Astrocyte (in vitro differentiated cells and primary cell): ENCODE results near the gene COP1. TPM values are rescaled to one million over a fixed set of nuclear protein-coding genes. Genes with fewer than 3 reads are reported as not detected.
"Not testable (repeated sequence)": the region's sequence is repeated elsewhere in the genome, so short reads cannot be mapped to it uniquely, and the experiment has no call there.

ENCODE experiments used
- DNase-seq: peaks from one replicate; pipeline ENCODE4 v3.0.0-alpha.2; 2010; ENCODE audit warnings: low read depth
- FAIRE-seq: peaks from 2 replicates; lab custom pipeline; 2011; peaks lifted over from hg19 to GRCh38; lab: Jason Lieb, UNC
- H2AFZ ChIP-seq: 2 replicates; pipeline ENCODE4 v1.6.0; 2012; ENCODE audit warnings: low read depth, low read length, inconsistent platforms
- H3K27ac ChIP-seq: 2 replicates; pipeline ENCODE4 v1.5.1; 2011; ENCODE audit warnings: low read depth, low read length, inconsistent platforms
- H3K27me3 ChIP-seq: 2 replicates; pipeline ENCODE4 v1.6.0; 2011; ENCODE audit warnings: low read length, inconsistent platforms; ENCODE audit not compliant: insufficient read depth
- H3K36me3 ChIP-seq: 2 replicates; pipeline ENCODE4 v1.5.1; 2011; ENCODE audit warnings: low read length, inconsistent platforms; ENCODE audit not compliant: insufficient read depth
- H3K4me1 ChIP-seq: 2 replicates; pipeline ENCODE4 v1.5.1; 2011; ENCODE audit warnings: low read length, inconsistent platforms; ENCODE audit not compliant: insufficient read depth
- H3K4me2 ChIP-seq: 2 replicates; pipeline ENCODE4 v1.6.0; 2012; ENCODE audit warnings: low read length, inconsistent platforms
- H3K4me3 ChIP-seq: 2 replicates; pipeline ENCODE4 v1.5.1; 2011; ENCODE audit warnings: low read depth, mild to moderate bottlenecking, low read length, inconsistent platforms; ENCODE audit not compliant: insufficient read depth
- H3K79me2 ChIP-seq: 2 replicates; pipeline ENCODE4 v1.6.0; 2012; ENCODE audit warnings: mild to moderate bottlenecking, low read length, inconsistent platforms; ENCODE audit not compliant: insufficient read depth
- H3K9ac ChIP-seq: 2 replicates; pipeline ENCODE4 v1.6.0; 2012; ENCODE audit warnings: mild to moderate bottlenecking, low read length, inconsistent platforms
- H3K9me3 ChIP-seq: 2 replicates; pipeline ENCODE4 v1.5.1; 2012; ENCODE audit warnings: low read depth, mild to moderate bottlenecking, low read length, inconsistent platforms; ENCODE audit not compliant: insufficient read depth
- H4K20me1 ChIP-seq: 2 replicates; pipeline ENCODE4 v1.6.0; 2012; ENCODE audit warnings: low read length, inconsistent platforms; ENCODE audit not compliant: insufficient read depth
- H3K27ac Mint-ChIP-seq: one replicate; pipeline ENCODE4 v1.8.0; 2021; ENCODE audit warnings: mild to moderate bottlenecking, mixed read lengths; ENCODE audit not compliant: unreplicated experiment
- H3K27me3 Mint-ChIP-seq: one replicate; pipeline ENCODE4 v1.8.0; 2021; ENCODE audit warnings: low read depth, mixed read lengths; ENCODE audit not compliant: unreplicated experiment
- H3K36me3 Mint-ChIP-seq: one replicate; pipeline ENCODE4 v1.8.0; 2021; ENCODE audit warnings: low read depth, mixed read lengths; ENCODE audit not compliant: unreplicated experiment
- H3K4me1 Mint-ChIP-seq: one replicate; pipeline ENCODE4 v1.8.0; 2021; ENCODE audit warnings: low read depth, mixed read lengths; ENCODE audit not compliant: unreplicated experiment
- H3K4me3 Mint-ChIP-seq: one replicate; pipeline ENCODE4 v1.8.0; 2021; ENCODE audit warnings: mild to moderate bottlenecking, moderate library complexity, mixed read lengths; ENCODE audit not compliant: unreplicated experiment
- H3K9me3 Mint-ChIP-seq: one replicate; pipeline ENCODE4 v1.8.0; 2021; ENCODE audit warnings: mild to moderate bottlenecking, mixed read lengths; ENCODE audit not compliant: unreplicated experiment
- CTCF ChIP-seq: IDR thresholded peaks from 2 replicates; pipeline ENCODE4 v1.5.1; 2011; ENCODE audit warnings: low read depth, mild to moderate bottlenecking, inconsistent platforms, low read length, moderate library complexity; ENCODE audit not compliant: insufficient read depth
- EZH2 ChIP-seq: IDR thresholded peaks from 2 replicates; pipeline ENCODE4 v1.6.1; 2012; ENCODE audit warnings: mild to moderate bottlenecking, low read length, inconsistent platforms; ENCODE audit not compliant: insufficient read depth
- total RNA-seq: library from RNA; stranded (reverse); gene quantifications from 2 replicates; pipeline ENCODE4 v1.2.1, GENCODE V29; 2021

COP1 gene
- total RNA-seq, 1 donor from 2014 or later = 45.9 TPM

DNA sequence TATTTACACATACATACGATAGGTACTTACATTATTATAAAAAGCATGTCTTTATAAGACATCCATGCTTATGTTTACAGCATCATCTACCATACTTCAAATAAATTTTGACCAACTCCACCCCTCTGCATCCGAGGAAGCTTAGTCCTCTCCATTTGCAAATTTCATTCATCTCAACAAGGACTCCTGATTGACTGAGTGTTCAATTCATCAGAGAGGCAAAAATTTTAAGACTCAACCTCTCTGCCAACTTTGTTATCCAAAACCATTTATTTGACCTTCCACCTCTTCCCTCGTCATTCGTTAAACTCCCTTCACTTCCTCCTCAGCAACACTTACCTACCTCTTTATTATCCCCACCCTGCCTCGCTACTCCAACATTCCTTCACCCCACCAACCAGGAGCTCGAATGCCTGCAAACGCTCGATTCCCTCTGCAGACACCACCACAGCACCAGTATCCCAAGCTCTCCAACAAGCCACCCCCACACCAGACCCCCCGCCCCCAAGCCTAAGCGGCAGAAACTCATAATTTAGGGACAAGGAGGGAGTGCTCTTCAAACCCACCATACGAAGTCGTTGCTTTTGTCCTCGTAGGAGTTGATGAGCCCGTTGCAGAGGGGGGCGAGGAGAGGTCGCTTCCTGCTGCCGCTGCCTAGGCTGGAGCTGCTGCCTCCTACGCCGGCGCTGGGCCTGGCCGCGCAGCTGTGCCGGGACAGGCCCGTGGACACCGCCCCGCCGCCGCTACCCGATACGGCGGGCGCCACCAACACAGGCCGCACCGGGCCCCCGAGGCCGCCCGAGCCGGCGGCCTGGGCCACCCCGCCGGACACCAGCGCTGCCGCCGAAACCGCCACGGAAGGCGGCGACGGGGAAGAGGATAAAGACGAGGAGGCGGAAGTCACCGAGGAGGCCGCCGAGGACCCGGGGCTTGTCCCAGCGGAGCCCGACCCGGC, 803 bp downstream of the COP1 start:
- H3K27me3 ChIP-seq = no peaks in the 10 kb centered on the region
- peak overlapping the region; percentile 93 for H3K4me3 ChIP-seq
- H4K20me1 ChIP-seq = peaks cover 43% of the 10 kb centered on the region
- Mint-ChIP-seq H3K27me3 (no peaks in the 10 kb centered on the region), H3K36me3 (no peaks in the 10 kb centered on the region), H3K4me1 (peaks cover 13% of the 10 kb centered on the region), H3K4me3 (peak overlapping the region; percentile 100), H3K27ac (peak overlapping the region; percentile 85), H3K9me3 (no peaks in the 10 kb centered on the region)
- TF ChIP-seq CTCF (no peak), EZH2 (no peak)
- peak overlapping the region; percentile 94 for H3K9ac ChIP-seq
- peaks cover 52% of the 10 kb centered on the region for H3K79me2 ChIP-seq
- peak overlapping the region; percentile 93 for H2AFZ ChIP-seq
- no peaks in the 10 kb centered on the region for H3K36me3 ChIP-seq
- H3K27ac ChIP-seq = peak overlapping the region; percentile 82
- no peaks in the 10 kb centered on the region for H3K9me3 ChIP-seq
- H3K4me2 ChIP-seq = peak overlapping the region; percentile 99
- FAIRE-seq (no peak), DNase-seq (peak; percentile 50)
- H3K4me1 ChIP-seq = peaks cover 14% of the 10 kb centered on the region

GRCh38 chr1:176205332-176205914, 1.7 kb downstream of the COP1 start:
- Histone ChIP-seq H3K27me3 (no peaks in the 10 kb centered on the region), H3K4me1 (peaks cover 14% of the 10 kb centered on the region), H3K79me2 (peaks cover 61% of the 10 kb centered on the region), H3K9ac (peak overlapping the region; percentile 94), H3K27ac (no peak overlapping the region), H3K9me3 (no peaks in the 10 kb centered on the region), H3K4me3 (peak overlapping the region; percentile 93), H3K4me2 (peak overlapping the region; percentile 99), H2AFZ (no peak overlapping the region), H3K36me3 (no peaks in the 10 kb centered on the region), H4K20me1 (peaks cover 51% of the 10 kb centered on the region)
- TF ChIP-seq EZH2 (no peak), CTCF (no peak)
- no peak for FAIRE-seq
- no peaks in the 10 kb centered on the region for H3K27me3 Mint-ChIP-seq
- peaks cover 13% of the 10 kb centered on the region for H3K4me1 Mint-ChIP-seq
- H3K27ac Mint-ChIP-seq = peak overlapping the region; percentile 1
- no peaks in the 10 kb centered on the region for H3K36me3 Mint-ChIP-seq
- H3K4me3 Mint-ChIP-seq = peak overlapping the region; percentile 100
- peak; percentile 1 for DNase-seq
- no peaks in the 10 kb centered on the region for H3K9me3 Mint-ChIP-seq

DNA sequence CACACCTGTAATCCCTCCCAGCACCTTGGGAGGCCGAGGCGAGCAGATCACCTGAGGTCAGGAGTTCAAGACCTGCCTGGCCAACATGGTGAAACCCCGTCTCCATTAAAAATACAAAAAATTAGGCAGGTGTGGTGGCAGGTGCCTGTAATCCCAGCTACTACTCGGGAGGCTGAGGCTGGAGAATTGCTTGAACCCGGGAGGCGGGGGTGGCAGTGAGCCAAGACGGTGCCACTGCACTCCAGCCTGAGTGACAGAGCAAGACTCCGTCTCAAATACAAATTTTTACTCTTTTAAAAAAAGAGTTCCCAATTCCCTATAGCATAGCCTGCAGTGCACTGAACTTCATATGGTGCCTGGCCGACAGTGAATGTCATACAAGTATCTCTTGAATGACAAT, 2.4 kb downstream of the COP1 start:
- not testable (repeated sequence) for H3K27ac ChIP-seq, DNase-seq, H3K36me3 Mint-ChIP-seq, H3K36me3 ChIP-seq, H3K27me3 ChIP-seq, H2AFZ ChIP-seq, FAIRE-seq, H3K9me3 ChIP-seq, H3K27me3 Mint-ChIP-seq, H3K9me3 Mint-ChIP-seq, H3K27ac Mint-ChIP-seq, H3K9ac ChIP-seq
- Histone ChIP-seq H4K20me1 (peaks cover 59% of the 10 kb centered on the region), H3K4me2 (peak overlapping the region; percentile 99), H3K4me3 (peak overlapping the region; percentile 93), H3K79me2 (peaks cover 69% of the 10 kb centered on the region), H3K4me1 (peaks cover 14% of the 10 kb centered on the region)
- peak overlapping the region; percentile 100 for H3K4me3 Mint-ChIP-seq
- H3K4me1 Mint-ChIP-seq = peaks cover 13% of the 10 kb centered on the region
